ENCODE results near the gene IGSF22. TPM values are rescaled to one million over a fixed set of nuclear protein-coding genes. Genes with fewer than 3 reads are reported as not detected.

The IGSF22 gene
- total and polyA plus RNA-seq, 2 of the 8 experiments (the other 6 are each of a cell fraction or from before 2014, with no cell fraction given), result 0.14 TPM; not detected in 1

GRCh38 chr11:18749681-18750319 is 23.8 kb upstream of the IGSF22 start:
- H3K18ac ChIP-seq (ENCODE audit: extremely low read depth, low read length), result peak overlapping the region; percentile 72; the same call in 1 of the 2 replicates

More at GRCh38 chr11:18749681-18750319, 23.8 kb upstream of the IGSF22 start:
- H2BK15ac ChIP-seq (ENCODE audit: low read length), result 0 out of 2 replicates have a peak overlapping the region, but pooled peaks have one; percentile 6
- no peak for FAIRE-seq
- H3K4me3 ChIP-seq (ENCODE audit: extremely low read depth in 1 of 4, insufficient read depth in 2 of 4, low read depth in 3 of 4, low read length in 4 of 4), result no peak overlapping the region
- H3K79me2 ChIP-seq (ENCODE audit: control insufficient read depth in 1 of 2, insufficient read depth in 2 of 2, low read length in 2 of 2), result no peaks in the 10 kb centered on the region
- no peak overlapping the region for H3K4me2 ChIP-seq (ENCODE audit: insufficient read depth in 1 of 2, low read depth in 2 of 2, low read length in 2 of 2)
- H2AFZ ChIP-seq (ENCODE audit: low read length), result no peak overlapping the region
- H3K79me1 ChIP-seq (ENCODE audit: low read depth, low read length), result no peaks in the 10 kb centered on the region
- H3K56ac ChIP-seq (replicated peaks; ENCODE audit: insufficient read length, low read depth, low read length), result no peak overlapping the region
- H2BK12ac ChIP-seq (ENCODE audit: low read depth, low read length), result no peak overlapping the region
- WGBS, 2 experiments (ENCODE audit: extremely low coverage in 1 of 2, insufficient coverage in 1 of 2, insufficient read length in 1 of 2, insufficient replicate concordance in 2 of 2, low coverage in 1 of 2, low lambda C conversion rate in 2 of 2, missing lambda C conversion rate in 1 of 2), result 74% methylated on average over 12 of the region's 12 CpGs; no CpG with 5 or more reads in 1 of the 2 experiments
- no peak overlapping the region for H2AK5ac ChIP-seq (ENCODE audit: low read depth, low read length)
- CTCF ChIA-PET (ENCODE audit: partially characterized antibody), result interaction anchor here (1.0 to 4.0 kb wide), 12 partner anchors 10 to 29 kb away, joined by 3 to 27 read pairs (median 7); no protein-coding TSS in a partner anchor
- no peak overlapping the region for H2BK5ac ChIP-seq (ENCODE audit: low read depth, low read length)
- H4K5ac ChIP-seq (ENCODE audit: insufficient read length, low read depth, low read length), result no peak overlapping the region
- POLR2A ChIA-PET (ENCODE audit: partially characterized antibody), result interaction anchor here (1.0 to 1.4 kb wide), 2 partner anchors 22 to 48 kb away, joined by 3 to 5 read pairs; no protein-coding TSS in a partner anchor
- no peaks in the 10 kb centered on the region for H3K23me2 ChIP-seq (ENCODE audit: low read depth, low read length)
- H4K91ac ChIP-seq (replicated peaks; ENCODE audit: insufficient read length, low read length), result no peak overlapping the region
- H2BK120ac ChIP-seq (replicated peaks; ENCODE audit: low read depth, low read length), result no peak overlapping the region
- no peak overlapping the region for H2BK20ac ChIP-seq (ENCODE audit: low read length)
- no peaks in the 10 kb centered on the region for H3K36me3 ChIP-seq (ENCODE audit: control insufficient read depth in 2 of 4, insufficient read depth in 4 of 4, low read length in 3 of 4)
- no peak overlapping the region for H3K27ac ChIP-seq (ENCODE audit: low read depth, low read length)
- TF ChIP-seq POLR2AphosphoS5 (IDR thresholded peaks at IDR 0.05; ENCODE audit: low read depth, low read length) (no peak), SIX5 (IDR thresholded peaks at IDR 0.05; ENCODE audit: low read depth, low read length) (no peak), KDM1A (IDR thresholded peaks at IDR 0.05; ENCODE audit: borderline replicate concordance, low read length) (no peak), CBX5 (IDR thresholded peaks at IDR 0.05; ENCODE audit: low read depth, low read length) (no peak), SIN3A (conservative IDR thresholded peaks at IDR 0.05 in 1 of 2, IDR thresholded peaks at IDR 0.05 in 1 of 2; ENCODE audit: low read depth in 1 of 2, low read length in 2 of 2) (no peak), JUND (IDR thresholded peaks at IDR 0.05; ENCODE audit: low read length) (peak; percentile 68; the same call in 1 of the 2 replicates), MAX (IDR thresholded peaks at IDR 0.05) (no peak)
- H3K4ac ChIP-seq (replicated peaks; ENCODE audit: insufficient read length, low read depth, low read length), result no peak overlapping the region
- no peaks in the 10 kb centered on the region for H4K20me1 ChIP-seq (replicated peaks in 1 of 2; ENCODE audit: control insufficient read depth in 1 of 2, insufficient read depth in 2 of 2, low read length in 2 of 2)
- DNase-seq (ENCODE audit: low read depth in 1 of 2, low spot score in 2 of 2), result no peak
- no peaks in the 10 kb centered on the region for H3K27me3 ChIP-seq (replicated peaks in 1 of 4; ENCODE audit: control insufficient read depth in 3 of 4, extremely low read depth in 1 of 4, insufficient read depth in 3 of 4, low read length in 3 of 4)
- no peak overlapping the region for H3K9ac ChIP-seq (replicated peaks in 1 of 4; ENCODE audit: extremely low read depth in 1 of 4, low read depth in 3 of 4, low read length in 3 of 4)
- H3K23ac ChIP-seq (ENCODE audit: insufficient read length), result no peak overlapping the region
- peaks cover 0 to 8% (median 4%) of the 10 kb centered on the region in 4 experiments; a peak in 4 of 7 replicates for H3K4me1 ChIP-seq (replicated peaks in 1 of 4; ENCODE audit: control insufficient read depth in 3 of 4, insufficient read depth in 4 of 4, low read length in 3 of 4)
- peak overlapping the region; percentile 77; the same call in 1 of the 2 replicates for H4K8ac ChIP-seq (ENCODE audit: extremely low read depth, insufficient read depth, low read length)
- H3K14ac ChIP-seq (ENCODE audit: insufficient read length), result no peak overlapping the region
- H3K9me3 ChIP-seq (ENCODE audit: insufficient read depth in 2 of 2, low read depth in 1 of 2, low read length in 1 of 2), result no peaks in the 10 kb centered on the region
